Stimulated activated CD8-positive, alpha-beta memory T cell treated with anti-CD3 and anti-CD28 coated beads, Interleukin-7, amount 100 ng/mL, for 24 hours (primary cell): ENCODE measurements around the gene TPSD1.
"Not testable (repeated sequence)": the region's sequence is repeated elsewhere in the genome, so short reads cannot be mapped to it uniquely, and the experiment has no call there.

Experiments
- DNase-seq: peaks from one replicate; pipeline ENCODE4 v3.0.0-alpha.2; 2020; ENCODE audit warnings: low read depth

TPSD1 gene

DNA sequence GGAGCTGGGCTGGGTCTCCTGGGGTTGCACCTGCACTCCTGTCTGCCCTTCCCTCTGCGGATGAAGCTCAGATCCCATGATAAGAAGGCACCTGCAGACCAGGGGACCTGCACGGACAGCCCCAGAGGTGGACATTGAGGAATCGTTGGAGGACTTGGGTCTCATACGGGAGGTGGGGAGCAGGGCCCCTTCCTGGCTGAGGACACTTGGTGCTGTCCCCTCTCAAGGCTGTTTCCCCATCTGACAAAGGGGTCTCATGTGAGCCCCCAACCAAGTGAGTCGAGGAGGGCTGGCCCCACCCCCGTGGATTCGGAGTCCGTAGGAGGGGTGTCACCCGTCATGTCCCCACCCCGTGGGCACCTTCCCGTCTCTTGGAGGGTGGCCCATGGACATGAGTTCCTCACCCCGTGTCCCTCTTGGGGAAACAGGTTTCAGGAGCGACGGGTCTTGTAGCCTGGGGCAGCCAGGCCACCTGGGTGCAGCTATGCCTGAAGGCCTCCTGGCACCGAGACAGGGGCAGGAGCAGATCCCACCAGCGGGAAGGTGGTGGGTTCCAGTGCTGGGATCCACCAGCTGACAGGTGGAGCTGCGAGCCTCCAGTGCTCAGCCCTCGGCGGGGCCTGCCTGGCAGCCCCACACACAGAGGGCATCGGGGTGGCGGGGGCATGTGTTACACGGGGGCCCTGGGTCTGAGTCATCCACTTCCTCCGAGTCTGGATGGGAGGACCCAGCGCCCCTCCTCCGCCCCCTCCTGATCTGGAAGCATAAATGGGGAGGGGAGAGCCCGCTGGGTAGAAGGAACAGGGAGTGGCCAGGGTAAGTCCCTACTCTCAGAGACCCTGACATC lies at the start of gene TPSD1:
Gene TPSD1, plus strand, starts transcription at position 794 of the 847 bp plus-strand sequence. CDS start 212 bp downstream, outside the sequence.
- not testable (repeated sequence) for DNase-seq

GRCh38 chr16:1206326-1206725 lies 49.5 kb upstream of the TPSD1 start:
- no peak for DNase-seq

GRCh38 chr16:1206786-1207185 lies 49.1 kb upstream of the TPSD1 start:
- no peak for DNase-seq

GRCh38 chr16:1208239-1208830 lies 47.5 kb upstream of the TPSD1 start:
- no peak for DNase-seq

DNA sequence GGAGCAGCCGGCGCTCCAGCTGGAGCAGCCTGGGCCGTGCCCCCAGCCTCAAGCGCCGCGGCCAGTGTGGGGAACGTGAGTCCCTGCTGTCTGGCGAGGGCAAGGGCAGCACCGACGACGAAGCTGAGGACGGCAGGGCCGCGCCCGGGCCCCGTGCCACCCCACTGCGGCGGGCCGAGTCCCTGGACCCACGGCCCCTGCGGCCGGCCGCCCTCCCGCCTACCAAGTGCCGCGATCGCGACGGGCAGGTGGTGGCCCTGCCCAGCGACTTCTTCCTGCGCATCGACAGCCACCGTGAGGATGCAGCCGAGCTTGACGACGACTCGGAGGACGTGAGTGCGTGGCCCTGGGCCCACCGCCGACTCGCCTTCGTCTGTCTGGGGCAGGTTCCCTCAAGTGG lies 46.8 kb upstream of the TPSD1 start:
- no peak for DNase-seq

GRCh38 chr16:1210461-1210860 lies 45.4 kb upstream of the TPSD1 start:
- DNase-seq, result no peak

DNA sequence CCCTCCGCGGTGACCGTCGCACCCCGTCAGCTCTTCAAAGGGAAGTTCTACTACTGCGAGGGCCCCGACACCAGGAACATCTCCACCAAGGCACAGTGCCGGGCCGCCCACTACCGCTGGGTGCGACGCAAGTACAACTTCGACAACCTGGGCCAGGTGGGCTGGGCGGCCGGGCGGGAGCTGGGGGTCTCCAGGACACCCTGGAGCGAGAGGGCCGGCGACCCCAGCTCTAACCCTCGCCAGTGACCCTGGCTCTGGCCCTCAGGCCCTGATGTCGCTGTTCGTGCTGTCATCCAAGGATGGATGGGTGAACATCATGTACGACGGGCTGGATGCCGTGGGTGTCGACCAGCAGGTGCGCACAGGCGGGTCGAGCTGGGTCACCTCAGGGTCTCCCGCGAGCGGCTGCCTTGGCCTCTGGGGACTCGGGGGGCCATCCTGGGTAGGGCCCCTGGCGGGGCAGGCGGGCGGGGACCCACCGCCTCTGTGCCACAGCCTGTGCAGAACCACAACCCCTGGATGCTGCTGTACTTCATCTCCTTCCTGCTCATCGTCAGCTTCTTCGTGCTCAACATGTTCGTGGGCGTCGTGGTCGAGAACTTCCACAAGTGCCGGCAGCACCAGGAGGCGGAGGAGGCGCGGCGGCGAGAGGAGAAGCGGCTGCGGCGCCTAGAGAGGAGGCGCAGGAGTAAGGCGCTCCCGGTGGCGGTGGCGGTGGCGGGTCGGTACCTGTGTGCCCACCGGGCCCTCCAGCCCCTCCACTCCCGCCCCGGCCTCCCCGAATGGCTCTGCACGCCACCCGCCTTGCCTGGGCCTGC lies 44.2 kb upstream of the TPSD1 start:
- no peak for DNase-seq

DNA sequence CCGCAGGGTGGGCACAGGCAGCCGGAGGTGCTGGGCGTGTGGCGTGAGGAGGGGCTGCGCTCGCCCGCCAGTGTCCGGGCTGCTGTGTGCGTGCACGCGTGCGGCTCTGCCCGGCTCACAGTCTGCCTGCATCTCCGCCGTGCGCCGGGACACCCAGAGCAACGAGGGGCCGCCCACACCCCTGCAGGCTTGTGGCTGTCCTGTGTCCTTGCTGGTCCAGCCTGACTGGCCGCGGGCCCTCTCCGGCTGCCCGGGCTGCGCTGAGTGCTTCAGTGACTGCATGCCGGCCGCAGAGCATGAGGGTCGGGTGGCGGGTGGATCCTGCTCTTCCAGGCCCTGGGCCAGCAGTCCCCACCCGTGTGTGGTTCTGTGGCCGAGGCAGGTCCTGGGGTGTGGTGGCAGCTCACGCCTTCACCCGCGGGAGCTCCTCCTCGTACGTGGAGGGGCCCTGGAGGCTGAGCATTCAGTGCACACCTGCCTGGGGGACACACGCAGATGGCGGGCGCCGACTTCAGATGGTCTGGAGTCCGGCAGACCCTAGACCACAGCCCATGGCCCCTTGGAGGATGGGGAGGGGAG lies 43.2 kb upstream of the TPSD1 start:
- no peak for DNase-seq

DNA sequence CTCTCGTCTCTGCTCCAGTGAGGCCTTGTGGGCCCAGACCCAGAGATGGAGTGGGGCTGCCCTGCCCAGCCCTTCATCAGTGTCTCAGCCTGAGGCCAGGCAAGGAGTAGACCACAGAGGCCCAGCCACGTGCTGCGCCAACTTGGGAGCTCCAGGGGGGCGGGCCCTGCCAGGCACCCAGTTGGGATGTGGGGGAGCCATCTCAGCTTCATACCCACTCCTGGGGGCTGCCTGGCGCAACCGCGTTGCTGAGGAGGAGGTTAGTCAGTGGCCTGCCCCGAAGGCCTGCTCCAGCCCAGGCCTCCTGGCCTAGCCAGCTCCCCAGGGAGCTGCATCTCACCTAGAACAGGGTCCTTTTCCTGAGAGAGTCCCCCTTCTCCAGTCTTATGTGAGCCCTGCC lies 42.6 kb upstream of the TPSD1 start:
- no peak for DNase-seq

DNA sequence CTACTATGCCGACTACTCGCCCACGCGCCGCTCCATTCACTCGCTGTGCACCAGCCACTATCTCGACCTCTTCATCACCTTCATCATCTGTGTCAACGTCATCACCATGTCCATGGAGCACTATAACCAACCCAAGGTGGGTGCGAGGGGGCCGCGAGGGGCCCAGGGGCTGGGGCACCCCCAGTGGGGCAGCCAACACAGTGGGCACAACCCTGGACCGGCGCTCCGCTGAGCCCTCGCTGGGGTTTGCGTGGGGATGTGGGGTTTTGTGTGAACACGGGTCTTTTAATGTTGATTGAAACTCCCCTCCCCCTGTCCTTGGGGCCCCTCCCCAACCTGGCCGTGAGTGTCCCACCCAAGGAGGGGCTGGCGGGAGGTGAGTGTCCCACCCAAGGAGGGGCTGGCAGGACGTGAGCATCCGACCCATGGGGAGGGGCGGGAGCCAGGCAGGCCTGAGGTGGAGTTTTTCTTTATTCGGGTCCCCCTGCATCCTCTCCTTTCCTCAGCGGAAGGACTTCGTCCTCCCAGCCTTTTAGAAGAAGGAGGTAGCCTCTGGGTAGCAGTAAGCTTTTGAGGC lies 42.0 kb upstream of the TPSD1 start:
- no peak for DNase-seq

- DNase-seq, result no peak
Observed at GRCh38 chr16:1214719-1215118, 41.1 kb upstream of the TPSD1 start.

DNA sequence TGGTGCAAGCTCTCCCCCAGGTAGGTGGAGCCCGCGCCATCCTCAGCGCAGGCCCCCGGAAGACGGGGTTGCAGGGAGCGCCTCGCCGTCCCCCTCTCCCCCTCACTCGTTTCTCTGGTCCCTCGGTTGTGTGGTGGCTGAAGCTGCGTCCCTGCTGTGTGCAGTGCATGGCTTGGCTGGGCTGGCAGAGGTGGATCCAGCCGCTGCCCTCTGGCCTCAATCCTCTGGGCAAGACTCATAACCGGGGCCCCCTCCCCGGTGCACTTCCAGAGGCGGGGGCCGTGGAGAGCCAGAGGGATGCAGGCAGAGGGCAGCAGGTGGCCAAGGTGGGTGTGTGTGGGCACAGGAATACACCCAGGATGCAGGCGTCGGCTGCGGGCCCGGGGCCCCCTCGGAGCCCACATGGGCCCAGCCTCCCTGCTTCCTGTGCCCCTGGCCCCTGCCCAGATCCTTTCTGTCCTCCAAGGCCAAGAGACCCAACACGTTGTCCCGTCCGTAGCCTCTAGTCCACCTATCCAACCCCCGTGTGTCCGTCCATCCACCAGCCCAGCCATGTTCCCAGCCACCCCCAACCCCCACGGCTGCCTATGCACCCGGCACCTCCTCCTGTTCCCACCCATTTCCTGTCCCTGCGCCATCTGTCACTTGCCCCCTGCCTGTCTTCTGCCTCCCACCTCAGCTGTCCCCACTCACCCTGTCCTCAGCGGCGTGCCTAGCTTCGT lies 40.1 kb upstream of the TPSD1 start:
- no peak for DNase-seq

GRCh38 chr16:1216296-1216619 lies 39.6 kb upstream of the TPSD1 start:
- DNase-seq, result no peak

GRCh38 chr16:1216681-1217400 lies 39.0 kb upstream of the TPSD1 start:
- no peak for DNase-seq

- no peak for DNase-seq
Observed at GRCh38 chr16:1217526-1217925, 38.3 kb upstream of the TPSD1 start.

DNA sequence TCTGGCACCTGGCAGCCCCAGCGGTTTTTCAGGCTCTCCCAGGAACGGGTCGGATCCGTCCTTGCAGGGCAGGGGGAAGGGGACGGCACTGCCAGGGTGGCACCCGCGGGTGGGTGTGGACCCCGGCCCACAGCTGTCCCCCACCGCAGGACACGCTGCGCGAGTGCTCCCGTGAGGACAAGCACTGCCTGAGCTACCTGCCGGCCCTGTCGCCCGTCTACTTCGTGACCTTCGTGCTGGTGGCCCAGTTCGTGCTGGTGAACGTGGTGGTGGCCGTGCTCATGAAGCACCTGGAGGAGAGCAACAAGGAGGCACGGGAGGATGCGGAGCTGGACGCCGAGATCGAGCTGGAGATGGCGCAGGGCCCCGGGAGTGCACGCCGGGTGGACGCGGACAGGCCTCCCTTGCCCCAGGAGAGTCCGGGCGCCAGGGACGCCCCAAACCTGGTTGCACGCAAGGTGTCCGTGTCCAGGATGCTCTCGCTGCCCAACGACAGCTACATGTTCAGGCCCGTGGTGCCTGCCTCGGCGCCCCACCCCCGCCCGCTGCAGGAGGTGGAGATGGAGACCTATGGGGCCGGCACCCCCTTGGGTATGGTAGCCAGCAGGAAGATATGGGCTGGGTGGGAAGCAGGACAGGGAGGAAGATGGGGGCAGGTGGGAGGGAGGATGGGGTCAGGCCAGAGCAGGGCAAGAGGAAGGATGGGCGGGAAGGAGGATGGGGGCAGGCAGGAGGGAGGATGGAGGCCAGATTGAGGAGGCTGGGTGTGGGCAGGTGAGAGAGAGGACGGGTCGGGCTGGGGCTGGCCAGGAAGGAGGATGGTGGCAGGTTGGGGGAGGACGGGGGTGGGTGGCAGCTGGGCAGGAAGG lies 37.6 kb upstream of the TPSD1 start:
- DNase-seq, result no peak

DNA sequence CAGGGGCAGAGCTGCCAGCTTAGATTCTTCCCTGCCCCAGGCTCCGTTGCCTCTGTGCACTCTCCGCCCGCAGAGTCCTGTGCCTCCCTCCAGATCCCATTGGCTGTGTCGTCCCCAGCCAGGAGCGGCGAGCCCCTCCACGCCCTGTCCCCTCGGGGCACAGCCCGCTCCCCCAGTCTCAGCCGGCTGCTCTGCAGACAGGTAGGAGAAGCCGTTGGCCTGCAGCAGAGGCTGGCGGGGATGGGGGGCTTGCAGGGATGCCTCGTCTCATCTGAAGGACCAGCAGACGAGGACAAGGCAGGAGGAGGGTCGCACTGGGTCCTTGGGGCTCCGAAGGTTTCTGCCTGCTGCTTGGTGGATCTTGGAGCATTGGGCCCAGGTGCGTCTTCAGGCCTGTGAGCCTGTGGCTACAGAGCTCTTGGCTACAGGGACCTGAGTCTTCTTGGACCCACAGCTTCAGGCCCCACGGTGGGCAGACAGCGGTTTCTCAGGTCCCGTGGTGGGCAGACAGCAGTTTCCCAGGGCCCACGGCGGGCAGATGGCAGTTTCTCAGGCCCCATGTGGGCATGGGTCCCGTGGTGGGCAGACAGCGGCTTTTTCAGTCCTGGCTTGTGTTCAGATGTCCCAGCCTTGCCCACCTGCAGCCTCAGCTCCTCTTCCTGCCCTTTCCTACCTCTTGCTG lies 36.8 kb upstream of the TPSD1 start:
- DNase-seq, result no peak

DNA sequence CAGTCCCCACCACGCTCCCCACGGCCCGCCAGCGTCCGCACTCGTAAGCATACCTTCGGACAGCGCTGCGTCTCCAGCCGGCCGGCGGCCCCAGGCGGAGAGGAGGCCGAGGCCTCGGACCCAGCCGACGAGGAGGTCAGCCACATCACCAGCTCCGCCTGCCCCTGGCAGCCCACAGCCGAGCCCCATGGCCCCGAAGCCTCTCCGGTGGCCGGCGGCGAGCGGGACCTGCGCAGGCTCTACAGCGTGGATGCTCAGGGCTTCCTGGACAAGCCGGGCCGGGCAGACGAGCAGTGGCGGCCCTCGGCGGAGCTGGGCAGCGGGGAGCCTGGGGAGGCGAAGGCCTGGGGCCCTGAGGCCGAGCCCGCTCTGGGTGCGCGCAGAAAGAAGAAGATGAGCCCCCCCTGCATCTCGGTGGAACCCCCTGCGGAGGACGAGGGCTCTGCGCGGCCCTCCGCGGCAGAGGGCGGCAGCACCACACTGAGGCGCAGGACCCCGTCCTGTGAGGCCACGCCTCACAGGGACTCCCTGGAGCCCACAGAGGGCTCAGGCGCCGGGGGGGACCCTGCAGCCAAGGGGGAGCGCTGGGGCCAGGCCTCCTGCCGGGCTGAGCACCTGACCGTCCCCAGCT lies 35.7 kb upstream of the TPSD1 start:
- no peak for DNase-seq
